ENCODE results near the gene ATP6V1G1.

DNA sequence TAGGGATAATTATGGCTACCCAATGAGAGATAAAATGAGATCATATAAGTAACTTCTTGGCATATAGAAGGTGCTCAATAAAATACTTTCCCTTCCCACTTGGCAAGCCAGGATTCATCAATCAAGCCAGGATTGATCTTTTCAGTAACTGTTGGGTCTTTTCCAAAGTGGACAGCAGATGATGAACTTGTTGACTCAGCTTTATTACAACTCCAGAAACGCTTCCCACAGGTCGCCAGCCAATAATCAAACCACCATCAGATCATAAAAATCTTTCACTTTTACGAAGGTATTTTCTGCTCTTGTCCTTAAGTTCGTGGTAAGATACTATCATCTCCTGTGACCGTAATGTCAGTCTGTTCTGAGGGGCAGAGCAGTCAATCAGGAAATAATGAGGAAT is 42.5 kb upstream of the ATP6V1G1 start:
- no peak for TF ChIP-seq YY1 (IDR thresholded peaks at IDR 0.05; ENCODE audit: low read depth)
- TF ChIP-seq, protein P1, sequence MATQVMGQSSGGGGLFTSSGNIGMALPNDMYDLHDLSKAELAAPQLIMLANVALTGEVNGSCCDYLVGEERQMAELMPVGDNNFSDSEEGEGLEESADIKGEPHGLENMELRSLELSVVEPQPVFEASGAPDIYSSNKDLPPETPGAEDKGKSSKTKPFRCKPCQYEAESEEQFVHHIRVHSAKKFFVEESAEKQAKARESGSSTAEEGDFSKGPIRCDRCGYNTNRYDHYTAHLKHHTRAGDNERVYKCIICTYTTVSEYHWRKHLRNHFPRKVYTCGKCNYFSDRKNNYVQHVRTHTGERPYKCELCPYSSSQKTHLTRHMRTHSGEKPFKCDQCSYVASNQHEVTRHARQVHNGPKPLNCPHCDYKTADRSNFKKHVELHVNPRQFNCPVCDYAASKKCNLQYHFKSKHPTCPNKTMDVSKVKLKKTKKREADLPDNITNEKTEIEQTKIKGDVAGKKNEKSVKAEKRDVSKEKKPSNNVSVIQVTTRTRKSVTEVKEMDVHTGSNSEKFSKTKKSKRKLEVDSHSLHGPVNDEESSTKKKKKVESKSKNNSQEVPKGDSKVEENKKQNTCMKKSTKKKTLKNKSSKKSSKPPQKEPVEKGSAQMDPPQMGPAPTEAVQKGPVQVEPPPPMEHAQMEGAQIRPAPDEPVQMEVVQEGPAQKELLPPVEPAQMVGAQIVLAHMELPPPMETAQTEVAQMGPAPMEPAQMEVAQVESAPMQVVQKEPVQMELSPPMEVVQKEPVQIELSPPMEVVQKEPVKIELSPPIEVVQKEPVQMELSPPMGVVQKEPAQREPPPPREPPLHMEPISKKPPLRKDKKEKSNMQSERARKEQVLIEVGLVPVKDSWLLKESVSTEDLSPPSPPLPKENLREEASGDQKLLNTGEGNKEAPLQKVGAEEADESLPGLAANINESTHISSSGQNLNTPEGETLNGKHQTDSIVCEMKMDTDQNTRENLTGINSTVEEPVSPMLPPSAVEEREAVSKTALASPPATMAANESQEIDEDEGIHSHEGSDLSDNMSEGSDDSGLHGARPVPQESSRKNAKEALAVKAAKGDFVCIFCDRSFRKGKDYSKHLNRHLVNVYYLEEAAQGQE (IDR thresholded peaks at IDR 0.05; ENCODE audit: low read depth) = no peak
- TF ChIP-seq, protein P2, sequence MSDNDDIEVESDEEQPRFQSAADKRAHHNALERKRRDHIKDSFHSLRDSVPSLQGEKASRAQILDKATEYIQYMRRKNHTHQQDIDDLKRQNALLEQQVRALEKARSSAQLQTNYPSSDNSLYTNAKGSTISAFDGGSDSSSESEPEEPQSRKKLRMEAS (IDR thresholded peaks at IDR 0.05) = no peak
